ENCODE data around the gene SFXN5.

- TF ChIP-seq CTCF (IDR thresholded peaks at IDR 0.05) (no peak), CREM (CRISPR knock-in tag; IDR thresholded peaks at IDR 0.05) (no peak), SMAD3 (CRISPR knock-in tag; IDR thresholded peaks at IDR 0.05; ENCODE audit: borderline replicate concordance) (no peak), GTF2I (CRISPR knock-in tag; conservative IDR thresholded peaks at IDR 0.05) (no peak)
These were observed 175.1 kb downstream of the SFXN5 start for GRCh38 chr2:72896446-72896845.
